WTC11 (cell line): ENCODE measurements around the gene SEMA3F.

Source experiments
- CDX4 ChIP-seq: fragments of 250-450 bp; sonication (Bioruptor Pico); IDR thresholded peaks from 2 replicates; pipeline ENCODE4 v1.9.0; 2021; ENCODE audit warnings: moderate library complexity, mild to moderate bottlenecking, inconsistent platforms, borderline replicate concordance
- CTCF ChIP-seq: fragments of 200-600 bp; IDR thresholded peaks from 2 replicates; pipeline ENCODE4 v1.8.0; 2022; ENCODE audit warnings: antibody characterized with exemption
- ESRRA ChIP-seq: sonication (generic); formaldehyde crosslinking; IDR thresholded peaks from 2 replicates; pipeline ENCODE4 v1.8.1; 2022; ENCODE audit warnings: mild to moderate bottlenecking, missing genetic modification reagents, borderline replicate concordance
- MYBL2 ChIP-seq: sonication (generic); formaldehyde crosslinking; IDR thresholded peaks from 2 replicates; pipeline ENCODE4 v1.8.1; 2023; ENCODE audit warnings: mild to moderate bottlenecking, moderate library complexity, missing genetic modification reagents
- SP1 ChIP-seq: sonication (generic); formaldehyde crosslinking; conservative IDR thresholded peaks from 2 replicates; pipeline ENCODE4 v1.8.1; 2022; ENCODE audit warnings: missing genetic modification reagents
- ZNF121 ChIP-seq: sonication (generic); formaldehyde crosslinking; IDR thresholded peaks from 2 replicates; pipeline ENCODE4 v1.8.0; 2023; ENCODE audit warnings: missing genetic modification reagents
- TF ChIP-seq, protein P1 (sequence below): sonication (generic); formaldehyde crosslinking; IDR thresholded peaks from 2 replicates; pipeline ENCODE4 v1.8.1; 2023; ENCODE audit warnings: mild to moderate bottlenecking, missing genetic modification reagents, borderline replicate concordance
- TF ChIP-seq, protein P2 (sequence below): sonication (generic); formaldehyde crosslinking; IDR thresholded peaks from 2 replicates; pipeline ENCODE4 v1.8.0; 2022; ENCODE audit warnings: mild to moderate bottlenecking, missing genetic modification reagents

GRCh38 chr3:50121072-50122032, 33.8 kb upstream of the SEMA3F start:
- TF ChIP-seq, protein P1, sequence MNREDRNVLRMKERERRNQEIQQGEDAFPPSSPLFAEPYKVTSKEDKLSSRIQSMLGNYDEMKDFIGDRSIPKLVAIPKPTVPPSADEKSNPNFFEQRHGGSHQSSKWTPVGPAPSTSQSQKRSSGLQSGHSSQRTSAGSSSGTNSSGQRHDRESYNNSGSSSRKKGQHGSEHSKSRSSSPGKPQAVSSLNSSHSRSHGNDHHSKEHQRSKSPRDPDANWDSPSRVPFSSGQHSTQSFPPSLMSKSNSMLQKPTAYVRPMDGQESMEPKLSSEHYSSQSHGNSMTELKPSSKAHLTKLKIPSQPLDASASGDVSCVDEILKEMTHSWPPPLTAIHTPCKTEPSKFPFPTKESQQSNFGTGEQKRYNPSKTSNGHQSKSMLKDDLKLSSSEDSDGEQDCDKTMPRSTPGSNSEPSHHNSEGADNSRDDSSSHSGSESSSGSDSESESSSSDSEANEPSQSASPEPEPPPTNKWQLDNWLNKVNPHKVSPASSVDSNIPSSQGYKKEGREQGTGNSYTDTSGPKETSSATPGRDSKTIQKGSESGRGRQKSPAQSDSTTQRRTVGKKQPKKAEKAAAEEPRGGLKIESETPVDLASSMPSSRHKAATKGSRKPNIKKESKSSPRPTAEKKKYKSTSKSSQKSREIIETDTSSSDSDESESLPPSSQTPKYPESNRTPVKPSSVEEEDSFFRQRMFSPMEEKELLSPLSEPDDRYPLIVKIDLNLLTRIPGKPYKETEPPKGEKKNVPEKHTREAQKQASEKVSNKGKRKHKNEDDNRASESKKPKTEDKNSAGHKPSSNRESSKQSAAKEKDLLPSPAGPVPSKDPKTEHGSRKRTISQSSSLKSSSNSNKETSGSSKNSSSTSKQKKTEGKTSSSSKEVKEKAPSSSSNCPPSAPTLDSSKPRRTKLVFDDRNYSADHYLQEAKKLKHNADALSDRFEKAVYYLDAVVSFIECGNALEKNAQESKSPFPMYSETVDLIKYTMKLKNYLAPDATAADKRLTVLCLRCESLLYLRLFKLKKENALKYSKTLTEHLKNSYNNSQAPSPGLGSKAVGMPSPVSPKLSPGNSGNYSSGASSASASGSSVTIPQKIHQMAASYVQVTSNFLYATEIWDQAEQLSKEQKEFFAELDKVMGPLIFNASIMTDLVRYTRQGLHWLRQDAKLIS (CRISPR knock-in tag): no peak
- TF ChIP-seq, protein P2, sequence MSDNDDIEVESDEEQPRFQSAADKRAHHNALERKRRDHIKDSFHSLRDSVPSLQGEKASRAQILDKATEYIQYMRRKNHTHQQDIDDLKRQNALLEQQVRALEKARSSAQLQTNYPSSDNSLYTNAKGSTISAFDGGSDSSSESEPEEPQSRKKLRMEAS (CRISPR knock-in tag): no peak
- no peak for TF ChIP-seq ESRRA (CRISPR knock-in tag)
- peak; percentile 87 for TF ChIP-seq CTCF
- no peak for TF ChIP-seq CDX4 (CRISPR knock-in tag)
- TF ChIP-seq ZNF121 (CRISPR knock-in tag): no peak
- TF ChIP-seq SP1 (CRISPR knock-in tag): 0 out of 2 replicates have a peak, but pooled peaks have one; percentile 36
- TF ChIP-seq MYBL2 (CRISPR knock-in tag): no peak
